HCT116 (cell line): ENCODE measurements around the gene FOXK1. TPM values are rescaled to one million over a fixed set of nuclear protein-coding genes. Genes with fewer than 3 reads are reported as not detected.

Source experiments
- ATAC-seq: fragments of 200-7000 bp; cut with Tn5 transposase; 2 replicates; pipeline ENCODE4 v1.9.1; 2020; ENCODE audit warnings: mild to moderate bottlenecking, moderate library complexity
- BruUV-seq: library from RNA; stranded (reverse); fragments of 400-500 nt; replicated peaks from 2 replicates; lab custom pipeline; 2021; lab: Mats Ljungman, UMichigan
- CTCF ChIA-PET: fragments of 300-600 bp; sonication (Branson Sonifier 250); formaldehyde crosslinking; loops from one replicate; lab custom pipeline; 2021; ENCODE audit warnings: antibody characterized with exemption; lab: Charles Lee
- POLR2A ChIA-PET: fragments of 300-600, 350-600 bp; sonication (Branson Sonifier 250); formaldehyde crosslinking; loops from one replicate; lab custom pipeline; 2021; ENCODE audit warnings: antibody characterized with exemption; lab: Charles Lee
- RAD21 ChIA-PET, 2 experiments: fragments of 300-600 bp; sonication (Branson Sonifier 250); formaldehyde crosslinking; loops; one replicate each; lab custom pipeline; 2023; ENCODE audit warnings: low total read pairs in 2 of 2; ENCODE audit not compliant: uncharacterized antibody in 2 of 2, unreplicated experiment in 2 of 2, low non-redundant PET in 1 of 2; lab: Charles Lee
- DNase-seq: peaks from one replicate; pipeline ENCODE4 v3.0.0-alpha.2; 2010; ENCODE audit warnings: low read depth, low spot score
- H2AFZ ChIP-seq: fragments of 200-600 bp; shearing (Covaris generic), sonication (generic); 2 replicates; pipeline ENCODE4 v1.6.1; 2017; ENCODE audit warnings: low read depth, mixed run types, mixed read lengths, antibody characterized with exemption, low read length; ENCODE audit not compliant: poor library complexity, severe bottlenecking
- H3K27ac ChIP-seq: 2 replicates; pipeline ENCODE4 v1.5.1; 2012; ENCODE audit warnings: low read depth, low read length
- H3K27me3 ChIP-seq: fragments of 200-600 bp; sonication (generic); 2 replicates; pipeline ENCODE4 v1.6.1; 2016; ENCODE audit warnings: mixed run types, low read length, mixed read lengths; ENCODE audit not compliant: insufficient read depth
- H3K36me3 ChIP-seq, 2 experiments: fragments of 200-500 bp in 1 of 2; fragments of 200-600 bp in 1 of 2; sonication (Bioruptor generic) in 1 of 2; sonication (generic) in 1 of 2; 2 replicates each; pipeline versions ENCODE4 v1.5.1 to v1.6.1; 2014 to 2016; ENCODE audit warnings: low read length in 2 of 2, inconsistent platforms in 1 of 2, mixed read lengths in 1 of 2, mixed run types in 1 of 2; ENCODE audit not compliant: insufficient read depth in 2 of 2, control insufficient read depth in 1 of 2
- H3K4me1 ChIP-seq, 2 experiments: fragments of 200-600 bp in 1 of 2; sonication (generic) in 1 of 2; 2 replicates each; pipeline versions ENCODE4 v1.5.1 to v1.6.1; 2012 to 2017; ENCODE audit warnings: low read length in 2 of 2, inconsistent platforms in 1 of 2, mild to moderate bottlenecking in 1 of 2, mixed read lengths in 1 of 2, mixed run types in 1 of 2, moderate library complexity in 1 of 2; ENCODE audit not compliant: insufficient read depth in 2 of 2, control insufficient read depth in 1 of 2
- H3K4me2 ChIP-seq: fragments of 200-600 bp; sonication (generic); 2 replicates; pipeline ENCODE4 v1.6.1; 2017; ENCODE audit warnings: mixed run types, low read length, mixed read lengths
- H3K4me3 ChIP-seq, 2 experiments: fragments of 200-600 bp in 1 of 2; sonication (generic) in 1 of 2; replicated peaks in 1 of 2; 2 replicates each; pipeline ENCODE4 v1.5.1; 2011 to 2016; ENCODE audit warnings: low read length in 2 of 2, control low read depth in 1 of 2, low read depth in 1 of 2, mild to moderate bottlenecking in 1 of 2, mixed read lengths in 1 of 2, mixed run types in 1 of 2
- H3K79me2 ChIP-seq: fragments of 200-600 bp; sonication (generic); 2 replicates; pipeline ENCODE4 v1.6.1; 2017; ENCODE audit warnings: mild to moderate bottlenecking, mixed run types, low read length, moderate library complexity, mixed read lengths; ENCODE audit not compliant: insufficient read depth
- H3K9ac ChIP-seq: fragments of 200-600 bp; sonication (generic); 2 replicates; pipeline ENCODE4 v1.6.1; 2016; ENCODE audit warnings: low read length, mixed read lengths
- H3K9me2 ChIP-seq: fragments of 200-600 bp; sonication (generic), shearing (Covaris generic); 2 replicates; pipeline ENCODE4 v1.6.1; 2017; ENCODE audit warnings: mixed run types, mild to moderate bottlenecking, moderate library complexity; ENCODE audit not compliant: insufficient read depth
- H3K9me3 ChIP-seq, 2 experiments: fragments of 200-500 bp in 1 of 2; fragments of 200-600 bp in 1 of 2; sonication (Bioruptor generic) in 1 of 2; sonication (generic) in 1 of 2; 2 replicates each; pipeline ENCODE4 v1.6.1; 2014 to 2017; ENCODE audit warnings: low read length in 2 of 2, mixed read lengths in 2 of 2, inconsistent platforms in 1 of 2, low read depth in 1 of 2, mild to moderate bottlenecking in 1 of 2, mixed run types in 1 of 2, moderate library complexity in 1 of 2; ENCODE audit not compliant: control insufficient read depth in 1 of 2, insufficient read depth in 1 of 2
- H4K20me1 ChIP-seq: fragments of 200-600 bp; sonication (generic), shearing (Covaris generic); 2 replicates; pipeline ENCODE4 v1.6.1; 2017; ENCODE audit warnings: mixed run types, mild to moderate bottlenecking, moderate library complexity; ENCODE audit not compliant: insufficient read depth
- CBX3 ChIP-seq: IDR thresholded peaks from 2 replicates; pipeline ENCODE4 v1.6.1; 2012; ENCODE audit warnings: low read depth
- CEBPB ChIP-seq: IDR thresholded peaks from 2 replicates; pipeline ENCODE4 v1.6.1; 2012; ENCODE audit warnings: low read depth
- EGR1 ChIP-seq: IDR thresholded peaks from 2 replicates; pipeline ENCODE4 v1.6.1; 2012; ENCODE audit warnings: low read depth
- EZH2phosphoT487 ChIP-seq: fragments of 200-600 bp; IDR thresholded peaks from 2 replicates; pipeline ENCODE4 v1.6.1; 2018; ENCODE audit warnings: antibody characterized with exemption, borderline replicate concordance
- POLR2A ChIP-seq: IDR thresholded peaks from 2 replicates; pipeline ENCODE4 v1.7.0; 2011; ENCODE audit warnings: borderline replicate concordance; ENCODE audit not compliant: insufficient read depth, insufficient read length; ENCODE audit errors: extremely low read depth
- SIN3A ChIP-seq: IDR thresholded peaks from 2 replicates; pipeline ENCODE4 v1.6.1; 2012; ENCODE audit warnings: low read depth
- TCF7L2 ChIP-seq: IDR thresholded peaks from 2 replicates; pipeline ENCODE4 v1.7.0; 2011; ENCODE audit warnings: borderline replicate concordance, inconsistent platforms; ENCODE audit not compliant: insufficient read depth, insufficient read length; ENCODE audit errors: extremely low read depth
- YY1 ChIP-seq: IDR thresholded peaks from 2 replicates; pipeline ENCODE4 v1.6.1; 2011; ENCODE audit warnings: low read length, low read depth, moderate library complexity, mild to moderate bottlenecking; ENCODE audit not compliant: insufficient replicate concordance; ENCODE audit errors: extremely low read depth
- ZFX ChIP-seq: fragments of 450-650 bp; IDR thresholded peaks from 2 replicates; pipeline ENCODE4 v1.6.1; 2017
- ZNF274 ChIP-seq: fragments of 200-500 bp; sonication (Bioruptor generic); IDR thresholded peaks from 2 replicates; pipeline ENCODE4 v1.6.1; 2014; ENCODE audit warnings: mild to moderate bottlenecking, low read depth, low read length, inconsistent platforms
- intact Hi-C: fragments of 100-400 bp; cut with micrococcal nuclease; formaldehyde crosslinking; loops from 2 replicates; pipeline ENCODE4 v1.10.0; 2022
- total RNA-seq: library from RNA; stranded (reverse); gene quantifications from one replicate; pipeline ENCODE4 v1.2.1, GENCODE V29; 2021; ENCODE audit not compliant: unreplicated experiment
- TF ChIP-seq, protein P1 (sequence below): IDR thresholded peaks from 2 replicates; pipeline ENCODE4 v1.6.1; 2012; ENCODE audit warnings: low read depth
- TF ChIP-seq, protein P2 (sequence below): IDR thresholded peaks from 2 replicates; pipeline ENCODE4 v1.6.1; 2012

FOXK1 gene
- total RNA-seq, 1 experiment from 2014 or later: 60.5 TPM

DNA sequence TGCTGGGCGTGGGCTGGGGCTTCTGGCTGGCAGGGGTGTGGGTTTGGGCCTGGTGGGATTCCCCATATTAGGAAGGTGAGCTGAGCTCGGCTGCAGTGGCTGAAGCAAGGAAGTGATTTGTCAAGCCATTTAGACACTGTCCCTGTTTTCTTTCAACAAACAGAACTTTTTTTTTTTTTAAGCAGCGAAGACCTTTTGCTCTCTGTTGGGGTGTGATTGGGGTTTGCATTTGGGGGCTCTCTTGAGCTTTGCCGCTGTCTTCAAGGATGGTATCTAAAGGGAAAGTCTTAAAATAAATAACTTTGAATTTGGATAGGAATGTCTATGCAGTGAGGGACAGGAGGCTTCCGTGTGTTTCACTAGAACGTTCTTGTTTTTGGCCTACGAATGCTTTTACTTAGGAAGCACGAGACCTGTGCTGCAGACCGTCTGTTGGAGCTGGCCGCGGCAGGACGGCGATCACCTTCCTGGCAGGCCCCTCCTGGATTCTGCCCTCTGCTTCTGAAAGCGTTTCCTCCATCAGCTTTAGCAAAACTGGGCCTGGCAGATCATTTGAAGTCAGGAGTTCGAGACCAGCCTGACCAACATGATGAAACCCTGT, 43.9 kb downstream of the FOXK1 start:
- BruUV-seq: no TSS peak
- CTCF ChIA-PET: no interaction called here

DNA sequence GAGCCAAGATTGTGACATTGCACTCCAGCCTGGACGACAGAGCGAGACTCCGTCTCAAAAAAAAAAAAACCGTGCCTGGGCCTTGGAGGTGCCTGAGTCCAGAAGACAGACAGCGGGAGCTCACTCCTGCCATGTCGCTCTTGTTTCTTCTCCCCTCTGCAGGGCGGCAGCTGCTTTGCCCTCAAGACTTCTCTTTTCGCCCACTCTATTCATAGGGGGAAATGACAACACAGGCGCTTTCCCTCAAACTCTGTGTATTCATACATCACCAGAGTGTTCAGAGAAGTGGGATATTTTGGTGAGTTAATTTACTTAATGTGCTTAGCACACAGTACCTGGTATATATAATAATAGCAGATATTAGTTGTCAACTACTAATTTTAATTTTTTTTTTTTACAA, 44.5 kb downstream of the FOXK1 start:
- peaks cover 2 to 5% of the 10 kb centered on the region in 2 experiments; a peak in 1 of 4 replicates for H3K36me3 ChIP-seq
- ATAC-seq: no peak
- BruUV-seq: no TSS peak
- RAD21 ChIA-PET: no interaction called here
- no peak overlapping the region for H3K9ac ChIP-seq
- H3K27ac ChIP-seq: no peak overlapping the region
- H3K4me3 ChIP-seq: no peak overlapping the region
- DNase-seq: no peak
- H3K4me2 ChIP-seq: no peak overlapping the region
- H3K4me1 ChIP-seq: no peaks in the 10 kb centered on the region
- no peak for TF ChIP-seq ZNF274
- TF ChIP-seq, protein P1, sequence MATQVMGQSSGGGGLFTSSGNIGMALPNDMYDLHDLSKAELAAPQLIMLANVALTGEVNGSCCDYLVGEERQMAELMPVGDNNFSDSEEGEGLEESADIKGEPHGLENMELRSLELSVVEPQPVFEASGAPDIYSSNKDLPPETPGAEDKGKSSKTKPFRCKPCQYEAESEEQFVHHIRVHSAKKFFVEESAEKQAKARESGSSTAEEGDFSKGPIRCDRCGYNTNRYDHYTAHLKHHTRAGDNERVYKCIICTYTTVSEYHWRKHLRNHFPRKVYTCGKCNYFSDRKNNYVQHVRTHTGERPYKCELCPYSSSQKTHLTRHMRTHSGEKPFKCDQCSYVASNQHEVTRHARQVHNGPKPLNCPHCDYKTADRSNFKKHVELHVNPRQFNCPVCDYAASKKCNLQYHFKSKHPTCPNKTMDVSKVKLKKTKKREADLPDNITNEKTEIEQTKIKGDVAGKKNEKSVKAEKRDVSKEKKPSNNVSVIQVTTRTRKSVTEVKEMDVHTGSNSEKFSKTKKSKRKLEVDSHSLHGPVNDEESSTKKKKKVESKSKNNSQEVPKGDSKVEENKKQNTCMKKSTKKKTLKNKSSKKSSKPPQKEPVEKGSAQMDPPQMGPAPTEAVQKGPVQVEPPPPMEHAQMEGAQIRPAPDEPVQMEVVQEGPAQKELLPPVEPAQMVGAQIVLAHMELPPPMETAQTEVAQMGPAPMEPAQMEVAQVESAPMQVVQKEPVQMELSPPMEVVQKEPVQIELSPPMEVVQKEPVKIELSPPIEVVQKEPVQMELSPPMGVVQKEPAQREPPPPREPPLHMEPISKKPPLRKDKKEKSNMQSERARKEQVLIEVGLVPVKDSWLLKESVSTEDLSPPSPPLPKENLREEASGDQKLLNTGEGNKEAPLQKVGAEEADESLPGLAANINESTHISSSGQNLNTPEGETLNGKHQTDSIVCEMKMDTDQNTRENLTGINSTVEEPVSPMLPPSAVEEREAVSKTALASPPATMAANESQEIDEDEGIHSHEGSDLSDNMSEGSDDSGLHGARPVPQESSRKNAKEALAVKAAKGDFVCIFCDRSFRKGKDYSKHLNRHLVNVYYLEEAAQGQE: no peak
- no peak for TF ChIP-seq EZH2phosphoT487
- TF ChIP-seq, all 23 proteins: peak for 0
- H3K9me2 ChIP-seq: no peaks in the 10 kb centered on the region
- H3K9me3 ChIP-seq: no peaks in the 10 kb centered on the region
- no peak overlapping the region for H2AFZ ChIP-seq
- no peaks in the 10 kb centered on the region for H3K27me3 ChIP-seq
- peaks cover 93% of the 10 kb centered on the region for H3K79me2 ChIP-seq
- no peaks in the 10 kb centered on the region for H4K20me1 ChIP-seq
- CTCF ChIA-PET: no interaction called here
- POLR2A ChIA-PET: no interaction called here
- intact Hi-C loops: no loop called here

More for the DNA sequence above, 43.9 kb downstream of the FOXK1 start:
- no peaks in the 10 kb centered on the region for H3K9me3 ChIP-seq
- TF ChIP-seq TCF7L2 (no peak), CEBPB (no peak), POLR2A (no peak), EGR1 (no peak), ZNF274 (no peak), SIN3A (no peak), YY1 (no peak), CBX3 (no peak), ZFX (no peak)
- TF ChIP-seq, protein P2, sequence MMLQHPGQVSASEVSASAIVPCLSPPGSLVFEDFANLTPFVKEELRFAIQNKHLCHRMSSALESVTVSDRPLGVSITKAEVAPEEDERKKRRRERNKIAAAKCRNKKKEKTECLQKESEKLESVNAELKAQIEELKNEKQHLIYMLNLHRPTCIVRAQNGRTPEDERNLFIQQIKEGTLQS: no peak
- RAD21 ChIA-PET: no interaction called here
- H3K27ac ChIP-seq: no peak overlapping the region
- no peak overlapping the region for H3K4me3 ChIP-seq
- no peaks in the 10 kb centered on the region for H3K4me1 ChIP-seq
- H3K9ac ChIP-seq: no peak overlapping the region
- peaks cover 95% of the 10 kb centered on the region for H3K79me2 ChIP-seq
- ATAC-seq (no peak), DNase-seq (no peak)
- H2AFZ ChIP-seq: no peak overlapping the region
- no peaks in the 10 kb centered on the region for H4K20me1 ChIP-seq
- H3K27me3 ChIP-seq: no peaks in the 10 kb centered on the region
- H3K9me2 ChIP-seq: no peaks in the 10 kb centered on the region
- intact Hi-C loops: no loop called here
- H3K36me3 ChIP-seq: peaks cover 2 to 5% of the 10 kb centered on the region in 2 experiments; a peak in 1 of 4 replicates
- H3K4me2 ChIP-seq: no peak overlapping the region
- POLR2A ChIA-PET: no interaction called here
